Activated B cell treated with CpG ODN at 0.5 μM for 24 hours (primary cell): ENCODE data around the gene EHD2. TPM values are rescaled to one million over a fixed set of nuclear protein-coding genes. Genes with fewer than 3 reads are reported as not detected.

Source experiments
- ATAC-seq: fragments of 200-7000 bp; cut with Tn5 transposase; one replicate; pipeline ENCODE4 v1.10.0; 2021; ENCODE audit warnings: low read depth, mild to moderate bottlenecking, moderate library complexity
- CTCF ChIA-PET: fragments of 350-600 bp; sonication (Branson Sonifier 250); formaldehyde crosslinking; loops from one replicate; lab custom pipeline; 2021; ENCODE audit warnings: antibody characterized with exemption; lab: Charles Lee
- POLR2A ChIA-PET: fragments of 350-600 bp; sonication (Branson Sonifier 250); formaldehyde crosslinking; loops from one replicate; lab custom pipeline; 2021; ENCODE audit warnings: antibody characterized with exemption; lab: Charles Lee
- DNase-seq: peaks from one replicate; pipeline ENCODE4 v3.0.0; 2022
- H3K27ac Mint-ChIP-seq: one replicate; pipeline ENCODE4 v1.8.0; 2020; ENCODE audit warnings: mixed read lengths
- H3K27me3 Mint-ChIP-seq: one replicate; pipeline ENCODE4 v1.8.0; 2021; ENCODE audit warnings: mixed read lengths
- H3K36me3 Mint-ChIP-seq: one replicate; pipeline ENCODE4 v1.8.0; 2021; ENCODE audit warnings: low read depth, mixed read lengths
- H3K4me1 Mint-ChIP-seq: one replicate; pipeline ENCODE4 v1.8.0; 2021; ENCODE audit warnings: mixed read lengths
- H3K4me3 Mint-ChIP-seq: one replicate; pipeline ENCODE4 v1.8.0; 2020; ENCODE audit warnings: mild to moderate bottlenecking, mixed read lengths
- H3K9me3 Mint-ChIP-seq: one replicate; pipeline ENCODE4 v1.8.0; 2020; ENCODE audit warnings: mixed read lengths
- CTCF ChIP-seq: fragments of 200-600 bp; IDR thresholded peaks from one replicate; pipeline ENCODE4 v1.8.0; 2022; ENCODE audit warnings: antibody characterized with exemption, mild to moderate bottlenecking
- intact Hi-C: fragments of 100-400 bp; cut with micrococcal nuclease; formaldehyde crosslinking; loops from one replicate; pipeline ENCODE4 v1.15.1; 2024
- total RNA-seq: library from RNA; stranded (reverse); gene quantifications from 2 replicates; pipeline ENCODE4 v1.2.3, GENCODE V29; 2022

Gene EHD2
- total RNA-seq, 1 donor from 2014 or later: not detected

- POLR2A ChIA-PET: no interaction called here
Measured at GRCh38 chr19:47681936-47682335, 31.3 kb upstream of the EHD2 start.

DNA sequence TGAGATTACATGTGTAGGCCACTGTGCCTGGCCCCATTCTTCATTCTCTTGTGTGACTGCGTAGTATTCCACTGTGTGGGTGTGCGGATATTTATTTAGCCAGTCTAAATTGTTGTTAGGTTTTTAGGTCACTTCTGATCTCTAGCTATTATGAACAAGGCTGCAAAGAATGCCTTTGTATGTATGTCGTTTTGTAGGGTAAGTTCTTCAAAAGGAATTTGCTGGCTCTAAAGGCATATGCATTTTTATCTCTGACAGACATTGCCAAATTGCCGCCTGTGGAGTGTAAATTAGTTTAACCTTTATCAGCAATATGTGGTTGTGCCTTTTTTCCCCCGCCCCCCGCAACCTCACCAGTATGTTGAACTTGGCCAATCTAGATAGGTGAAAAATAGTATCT lies 30.3 kb upstream of the EHD2 start:
- intact Hi-C loops: no loop called here
- CTCF ChIA-PET: no interaction called here
- no peaks in the 10 kb centered on the region for H3K9me3 Mint-ChIP-seq
- no peak overlapping the region for H3K27ac Mint-ChIP-seq
- DNase-seq: no peak
- no peaks in the 10 kb centered on the region for H3K4me1 Mint-ChIP-seq
- TF ChIP-seq CTCF: no peak
- peaks cover 43% of the 10 kb centered on the region for H3K36me3 Mint-ChIP-seq
- POLR2A ChIA-PET: interaction anchor here (0.7 kb wide), 1 partner anchor 55 kb away, joined by 4 read pairs; no protein-coding TSS in a partner anchor
- H3K27me3 Mint-ChIP-seq: no peaks in the 10 kb centered on the region
- H3K4me3 Mint-ChIP-seq: no peak overlapping the region
- no peak for ATAC-seq

More at GRCh38 chr19:47681936-47682335, 31.3 kb upstream of the EHD2 start:
- Mint-ChIP-seq H3K27me3 (no peaks in the 10 kb centered on the region), H3K36me3 (peaks cover 51% of the 10 kb centered on the region), H3K4me1 (no peaks in the 10 kb centered on the region), H3K27ac (no peak overlapping the region), H3K9me3 (no peaks in the 10 kb centered on the region), H3K4me3 (no peak overlapping the region)
- ATAC-seq (no peak), DNase-seq (no peak)
- intact Hi-C loops: no loop called here
- CTCF ChIA-PET: no interaction called here
- TF ChIP-seq CTCF: no peak

DNA sequence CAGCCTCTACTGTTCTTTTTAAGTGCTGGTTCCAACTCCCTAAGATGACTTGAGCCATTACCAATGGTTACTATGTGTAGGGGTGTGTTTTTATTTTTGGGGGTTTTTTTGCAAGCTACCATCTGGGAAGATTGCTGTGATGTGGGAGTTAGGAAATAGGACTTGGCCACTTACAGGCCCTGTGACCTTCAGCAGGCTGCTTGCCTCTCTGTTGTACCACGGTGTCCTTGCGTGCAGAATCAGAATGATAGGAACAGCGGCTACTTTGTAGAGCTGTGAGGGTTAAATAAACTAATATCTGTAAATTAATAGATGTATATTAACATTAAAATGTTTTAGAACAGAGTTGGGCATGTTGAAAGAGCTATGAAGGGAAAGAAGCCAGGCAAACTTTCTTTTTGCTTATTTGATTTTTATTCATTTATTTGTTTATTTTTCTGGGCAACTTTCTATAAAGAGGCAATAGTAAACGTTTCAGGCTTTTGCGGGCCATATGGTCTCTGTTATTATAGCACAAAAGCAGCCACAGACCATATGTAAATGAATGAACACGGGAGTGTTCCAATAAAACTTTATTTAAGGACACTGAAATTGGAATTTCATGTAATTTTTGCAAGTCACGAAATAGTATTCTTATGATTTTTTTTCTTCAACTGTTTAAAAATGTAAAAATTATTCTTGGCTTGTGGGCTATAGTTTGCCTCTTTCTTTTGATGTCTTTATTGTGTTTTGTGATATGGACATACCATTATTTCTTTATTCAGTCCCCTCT lies 26.4 kb upstream of the EHD2 start:
- CTCF ChIA-PET: interaction anchor here (0.8 to 0.9 kb wide), 2 partner anchors 12 to 26 kb away, joined by 3 read pairs; no protein-coding TSS in a partner anchor
- no peak for TF ChIP-seq CTCF
- Mint-ChIP-seq H3K4me1 (no peaks in the 10 kb centered on the region), H3K9me3 (no peaks in the 10 kb centered on the region), H3K4me3 (no peak overlapping the region), H3K27ac (no peak overlapping the region), H3K27me3 (no peaks in the 10 kb centered on the region), H3K36me3 (peaks cover 43% of the 10 kb centered on the region)
- DNase-seq: no peak
- intact Hi-C loops: no loop called here
- ATAC-seq: no peak
- POLR2A ChIA-PET: no interaction called here

DNA sequence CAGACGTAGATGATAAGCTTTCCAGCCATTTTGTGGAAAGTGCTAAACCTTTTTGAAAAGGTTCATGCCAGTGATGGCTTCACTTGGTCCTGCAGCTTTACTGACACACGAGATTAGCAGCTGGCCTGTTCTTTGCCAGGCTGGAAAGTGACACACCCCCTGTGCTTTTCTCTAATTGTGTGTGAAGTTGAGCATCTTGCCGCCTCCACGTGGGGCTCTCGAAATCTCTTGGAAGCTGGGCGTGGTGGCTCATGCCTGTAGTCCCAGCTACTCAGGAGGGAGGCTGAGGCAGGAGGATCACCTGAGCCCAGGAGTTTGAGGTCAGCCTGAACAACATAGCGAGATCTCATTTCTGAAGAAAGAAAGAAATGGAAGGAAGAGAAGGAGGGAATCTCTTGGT lies 25.3 kb upstream of the EHD2 start:
- Mint-ChIP-seq H3K27me3 (no peaks in the 10 kb centered on the region), H3K9me3 (no peaks in the 10 kb centered on the region), H3K27ac (no peak overlapping the region), H3K4me3 (no peak overlapping the region), H3K36me3 (peaks cover 42% of the 10 kb centered on the region), H3K4me1 (no peaks in the 10 kb centered on the region)
- POLR2A ChIA-PET: interaction anchor here (0.7 kb wide), 1 partner anchor 1918 kb away, joined by 3 read pairs; no protein-coding TSS in a partner anchor
- intact Hi-C loops: no loop called here
- no peak for DNase-seq
- no peak for ATAC-seq
- CTCF ChIA-PET: interaction anchor here (0.8 kb wide), 1 partner anchor 11 kb away, joined by 3 read pairs; no protein-coding TSS in a partner anchor
- no peak for TF ChIP-seq CTCF

GRCh38 chr19:47691090-47691489 lies 22.1 kb upstream of the EHD2 start:
- no peak for TF ChIP-seq CTCF
- Mint-ChIP-seq H3K4me3 (no peak overlapping the region), H3K27ac (no peak overlapping the region), H3K27me3 (no peaks in the 10 kb centered on the region), H3K36me3 (peaks cover 39% of the 10 kb centered on the region), H3K9me3 (no peaks in the 10 kb centered on the region), H3K4me1 (no peaks in the 10 kb centered on the region)
- POLR2A ChIA-PET: no interaction called here
- intact Hi-C loops: no loop called here
- no peak for ATAC-seq
- CTCF ChIA-PET: interaction anchor here (0.6 to 1.8 kb wide), 2 partner anchors 8 to 662 kb away, joined by 3 to 4 read pairs; no protein-coding TSS in a partner anchor
- DNase-seq: no peak
